Measurements from ENCODE around the gene HBA2.
"Not testable (repeated sequence)": the region's sequence is repeated elsewhere in the genome, so short reads cannot be mapped to it uniquely, and the experiment has no call there.

HBA2 gene

GRCh38 chr16:176006-176405, 3.3 kb downstream of the HBA2 start:
- not testable (repeated sequence) for DNase-seq

DNA sequence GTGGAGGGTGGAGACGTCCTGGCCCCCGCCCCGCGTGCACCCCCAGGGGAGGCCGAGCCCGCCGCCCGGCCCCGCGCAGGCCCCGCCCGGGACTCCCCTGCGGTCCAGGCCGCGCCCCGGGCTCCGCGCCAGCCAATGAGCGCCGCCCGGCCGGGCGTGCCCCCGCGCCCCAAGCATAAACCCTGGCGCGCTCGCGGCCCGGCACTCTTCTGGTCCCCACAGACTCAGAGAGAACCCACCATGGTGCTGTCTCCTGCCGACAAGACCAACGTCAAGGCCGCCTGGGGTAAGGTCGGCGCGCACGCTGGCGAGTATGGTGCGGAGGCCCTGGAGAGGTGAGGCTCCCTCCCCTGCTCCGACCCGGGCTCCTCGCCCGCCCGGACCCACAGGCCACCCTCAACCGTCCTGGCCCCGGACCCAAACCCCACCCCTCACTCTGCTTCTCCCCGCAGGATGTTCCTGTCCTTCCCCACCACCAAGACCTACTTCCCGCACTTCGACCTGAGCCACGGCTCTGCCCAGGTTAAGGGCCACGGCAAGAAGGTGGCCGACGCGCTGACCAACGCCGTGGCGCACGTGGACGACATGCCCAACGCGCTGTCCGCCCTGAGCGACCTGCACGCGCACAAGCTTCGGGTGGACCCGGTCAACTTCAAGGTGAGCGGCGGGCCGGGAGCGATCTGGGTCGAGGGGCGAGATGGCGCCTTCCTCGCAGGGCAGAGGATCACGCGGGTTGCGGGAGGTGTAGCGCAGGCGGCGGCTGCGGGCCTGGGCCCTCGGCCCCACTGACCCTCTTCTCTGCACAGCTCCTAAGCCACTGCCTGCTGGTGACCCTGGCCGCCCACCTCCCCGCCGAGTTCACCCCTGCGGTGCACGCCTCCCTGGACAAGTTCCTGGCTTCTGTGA, 4.1 kb downstream of the HBA2 start, which contains the start of gene HBA1:
Gene HBA1 (plus strand): TSS at position 204 of the 906 bp plus-strand sequence. CDS start 37 bp downstream, at position 241.
- DNase-seq, result not testable (repeated sequence)

DNA sequence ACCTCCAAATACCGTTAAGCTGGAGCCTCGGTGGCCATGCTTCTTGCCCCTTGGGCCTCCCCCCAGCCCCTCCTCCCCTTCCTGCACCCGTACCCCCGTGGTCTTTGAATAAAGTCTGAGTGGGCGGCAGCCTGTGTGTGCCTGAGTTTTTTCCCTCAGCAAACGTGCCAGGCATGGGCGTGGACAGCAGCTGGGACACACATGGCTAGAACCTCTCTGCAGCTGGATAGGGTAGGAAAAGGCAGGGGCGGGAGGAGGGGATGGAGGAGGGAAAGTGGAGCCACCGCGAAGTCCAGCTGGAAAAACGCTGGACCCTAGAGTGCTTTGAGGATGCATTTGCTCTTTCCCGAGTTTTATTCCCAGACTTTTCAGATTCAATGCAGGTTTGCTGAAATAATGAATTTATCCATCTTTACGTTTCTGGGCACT, 4.7 kb downstream of the HBA2 start:
- no peak for DNase-seq

DNA sequence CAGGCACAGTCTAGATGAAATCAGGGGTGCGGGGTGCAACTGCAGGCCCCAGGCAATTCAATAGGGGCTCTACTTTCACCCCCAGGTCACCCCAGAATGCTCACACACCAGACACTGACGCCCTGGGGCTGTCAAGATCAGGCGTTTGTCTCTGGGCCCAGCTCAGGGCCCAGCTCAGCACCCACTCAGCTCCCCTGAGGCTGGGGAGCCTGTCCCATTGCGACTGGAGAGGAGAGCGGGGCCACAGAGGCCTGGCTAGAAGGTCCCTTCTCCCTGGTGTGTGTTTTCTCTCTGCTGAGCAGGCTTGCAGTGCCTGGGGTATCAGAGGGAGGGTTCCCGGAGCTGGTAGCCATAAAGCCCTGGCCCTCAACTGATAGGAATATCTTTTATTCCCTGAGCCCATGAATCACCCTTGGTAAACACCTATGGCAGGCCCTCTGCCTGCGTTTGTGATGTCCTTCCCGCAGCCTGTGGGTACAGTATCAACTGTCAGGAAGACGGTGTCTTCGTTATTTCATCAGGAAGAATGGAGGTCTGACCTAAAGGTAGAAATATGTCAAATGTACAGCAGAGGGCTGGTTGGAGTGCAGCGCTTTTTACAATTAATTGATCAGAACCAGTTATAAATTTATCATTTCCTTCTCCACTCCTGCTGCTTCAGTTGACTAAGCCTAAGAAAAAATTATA, 5.4 kb downstream of the HBA2 start:
- no peak for DNase-seq

- no peak for DNase-seq
Observed at GRCh38 chr16:178668-179015, 6.0 kb downstream of the HBA2 start.

DNA sequence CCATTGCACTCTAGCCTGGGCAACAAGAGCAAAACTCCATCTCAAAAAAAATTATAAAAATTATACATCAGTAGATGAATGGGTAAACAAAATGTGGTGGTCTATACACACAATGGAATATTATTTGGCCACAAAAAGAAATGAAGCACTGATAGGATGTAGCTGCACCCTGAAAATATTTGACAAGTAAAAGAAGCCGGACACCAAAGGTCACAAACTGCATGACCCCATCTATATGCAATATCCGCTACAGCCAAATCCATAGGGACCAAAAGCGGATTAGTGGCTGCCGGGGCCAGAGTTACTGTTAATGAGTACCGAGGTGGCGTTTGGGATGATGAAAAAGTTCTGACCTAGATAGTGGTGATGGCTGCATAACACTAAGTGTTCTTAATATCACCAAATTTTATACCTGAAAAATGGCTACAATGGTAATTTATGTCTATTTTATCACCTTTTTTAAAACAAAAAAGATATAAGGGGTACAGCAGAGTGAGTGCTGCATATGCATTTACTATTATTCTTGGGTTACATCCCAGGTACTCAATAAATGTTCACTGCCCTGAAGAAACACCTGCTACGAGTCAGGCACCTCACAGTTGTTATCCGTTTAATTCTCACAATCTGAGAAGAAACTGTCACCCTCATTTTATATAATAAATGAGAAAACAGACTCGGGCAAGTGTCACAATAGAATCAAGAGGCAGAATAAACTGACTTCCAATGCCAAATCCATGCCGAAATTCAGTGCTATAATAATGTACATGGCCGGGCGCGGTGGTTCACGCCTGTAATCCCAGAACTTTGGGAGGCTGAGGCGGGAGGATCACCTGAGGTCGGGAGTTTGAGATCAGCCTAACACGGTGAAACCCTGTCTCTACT, 6.8 kb downstream of the HBA2 start:
- no peak for DNase-seq

- peak; percentile 24 for DNase-seq
Observed at GRCh38 chr16:180101-180675, 7.5 kb downstream of the HBA2 start, which contains the start of gene HBQ1. Gene HBQ1, plus strand, starts transcription at chr16:180459. Its CDS starts 28 bp downstream, at chr16:180487.

DNA sequence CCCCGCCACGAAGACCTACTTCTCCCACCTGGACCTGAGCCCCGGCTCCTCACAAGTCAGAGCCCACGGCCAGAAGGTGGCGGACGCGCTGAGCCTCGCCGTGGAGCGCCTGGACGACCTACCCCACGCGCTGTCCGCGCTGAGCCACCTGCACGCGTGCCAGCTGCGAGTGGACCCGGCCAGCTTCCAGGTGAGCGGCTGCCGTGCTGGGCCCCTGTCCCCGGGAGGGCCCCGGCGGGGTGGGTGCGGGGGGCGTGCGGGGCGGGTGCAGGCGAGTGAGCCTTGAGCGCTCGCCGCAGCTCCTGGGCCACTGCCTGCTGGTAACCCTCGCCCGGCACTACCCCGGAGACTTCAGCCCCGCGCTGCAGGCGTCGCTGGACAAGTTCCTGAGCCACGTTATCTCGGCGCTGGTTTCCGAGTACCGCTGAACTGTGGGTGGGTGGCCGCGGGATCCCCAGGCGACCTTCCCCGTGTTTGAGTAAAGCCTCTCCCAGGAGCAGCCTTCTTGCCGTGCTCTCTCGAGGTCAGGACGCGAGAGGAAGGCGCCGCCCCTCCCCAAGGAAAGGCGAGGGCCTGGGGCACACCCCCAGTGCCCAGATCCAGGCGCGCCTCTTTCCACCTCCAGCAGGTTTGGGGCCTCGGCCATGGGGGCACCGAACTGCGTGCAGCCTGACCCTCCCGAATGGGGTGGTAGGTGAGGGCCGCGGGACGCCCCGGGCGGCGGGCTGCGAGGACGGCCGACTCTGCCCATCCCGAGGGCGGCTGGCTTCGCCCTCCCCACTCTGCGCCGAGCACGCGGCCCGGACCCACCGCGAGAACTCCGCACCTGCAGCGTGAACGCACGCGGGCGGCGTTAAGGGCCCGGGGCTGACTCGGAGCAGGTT, 8.2 kb downstream of the HBA2 start:
- DNase-seq, result peak; percentile 81

GRCh38 chr16:181565-182021, 8.9 kb downstream of the HBA2 start:
- no peak for DNase-seq

DNA sequence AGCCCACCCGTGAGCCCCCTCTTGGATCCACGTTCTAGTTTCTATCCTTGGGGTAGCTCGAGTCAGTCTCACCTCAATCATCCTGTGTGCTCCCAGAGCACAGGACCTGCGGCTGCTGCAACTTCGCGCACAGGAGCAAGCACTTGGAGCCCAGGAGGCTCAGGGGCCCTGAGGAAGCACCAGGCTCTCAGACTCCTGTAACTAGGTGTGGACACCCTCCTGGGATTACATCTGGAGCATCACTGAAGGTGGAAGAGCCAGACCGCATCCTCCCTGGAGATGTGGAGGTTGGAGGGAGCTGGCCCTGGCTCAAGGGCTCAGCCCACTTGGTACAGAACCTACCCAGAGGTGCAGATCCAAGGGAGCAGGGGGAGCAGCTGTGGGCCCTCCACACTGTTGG, 10.3 kb downstream of the HBA2 start:
- DNase-seq, result no peak

GRCh38 chr16:185213-185612, 12.5 kb downstream of the HBA2 start:
- DNase-seq, result no peak

DNA sequence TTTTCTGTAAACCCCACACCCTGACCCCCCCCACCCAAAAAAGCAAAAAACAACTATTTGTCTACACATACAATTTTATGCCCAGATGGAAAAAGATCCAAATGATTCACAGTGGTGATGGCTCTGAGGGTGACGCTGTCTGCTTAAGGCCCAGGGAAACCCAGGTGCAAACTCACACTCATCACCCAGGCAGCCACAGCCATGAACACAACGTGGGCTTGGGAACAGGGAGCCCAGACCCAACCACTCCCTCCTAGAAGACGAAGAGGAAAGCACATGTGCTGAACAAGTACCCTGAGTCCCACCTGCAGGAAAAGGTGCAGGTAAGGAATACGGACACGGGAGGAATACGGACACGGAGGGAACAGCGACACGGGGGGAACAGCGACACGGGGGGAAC, 13.0 kb downstream of the HBA2 start:
- DNase-seq, result no peak

DNA sequence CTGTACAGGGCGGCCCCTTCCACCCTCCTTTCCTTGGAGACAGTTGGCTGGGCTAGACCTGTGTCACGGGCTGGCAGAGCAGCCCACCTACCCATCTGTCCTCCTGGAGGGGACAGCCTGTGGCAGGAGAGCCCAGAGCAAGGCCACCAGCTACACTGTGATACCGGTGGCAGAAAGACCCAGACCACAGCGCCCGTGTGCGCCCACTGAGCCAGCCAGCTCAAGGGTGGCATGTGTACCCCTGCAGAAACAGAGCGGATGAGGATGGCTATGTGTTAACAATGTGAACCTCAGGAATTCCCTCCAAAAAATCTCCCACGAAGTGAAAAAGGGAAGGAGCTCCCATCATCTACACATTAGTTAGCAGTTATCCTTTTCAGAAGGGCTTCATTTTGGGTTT, 14.7 kb downstream of the HBA2 start:
- DNase-seq, result no peak

DNA sequence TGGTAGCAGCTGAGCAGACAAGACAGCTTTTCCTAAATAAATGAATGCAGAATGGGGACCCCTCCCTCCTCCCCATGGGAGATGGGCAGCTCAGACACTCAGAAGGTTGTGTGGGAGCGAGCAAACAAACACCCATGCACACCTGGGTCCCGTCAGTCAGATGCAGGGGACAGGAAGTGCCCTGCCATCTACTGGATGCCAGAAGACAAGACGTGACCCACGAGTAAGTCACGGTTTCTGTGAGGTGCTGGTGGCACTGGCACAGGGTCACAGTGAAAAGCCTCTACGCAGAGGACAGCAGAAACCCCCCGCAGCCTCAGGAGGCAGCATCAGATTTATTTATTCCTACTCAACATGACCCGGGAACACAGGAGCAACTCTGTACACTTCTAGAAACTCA, 16.0 kb downstream of the HBA2 start:
- DNase-seq, result no peak

DNA sequence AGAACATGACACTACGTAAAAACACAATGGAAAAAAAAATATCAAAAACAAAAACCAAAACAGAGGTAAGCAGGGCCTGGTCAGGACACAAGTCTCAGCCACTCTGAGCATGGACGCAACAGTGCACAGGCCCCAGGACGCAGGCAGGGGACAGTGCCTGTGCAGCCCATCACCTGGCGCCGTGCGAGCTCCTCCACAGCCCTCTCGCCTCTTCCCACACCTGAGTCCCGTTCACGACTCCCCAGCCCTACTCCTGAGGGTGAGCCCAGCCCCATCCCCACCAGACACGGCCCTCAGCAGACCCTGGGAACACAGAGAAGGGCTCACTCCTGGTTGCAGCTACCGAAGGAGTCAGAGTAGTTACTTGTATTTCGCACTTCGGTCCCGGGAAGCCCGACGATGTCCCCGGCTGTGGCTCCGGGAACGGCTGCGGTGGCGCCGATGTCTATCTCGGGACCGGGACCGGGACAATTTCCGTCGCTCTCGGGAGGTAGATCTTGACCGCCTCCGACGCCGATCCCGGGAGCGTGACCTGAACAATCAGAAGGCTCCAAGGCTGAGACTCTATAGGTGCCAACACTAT, 17.0 kb downstream of the HBA2 start:
- no peak for DNase-seq

DNA sequence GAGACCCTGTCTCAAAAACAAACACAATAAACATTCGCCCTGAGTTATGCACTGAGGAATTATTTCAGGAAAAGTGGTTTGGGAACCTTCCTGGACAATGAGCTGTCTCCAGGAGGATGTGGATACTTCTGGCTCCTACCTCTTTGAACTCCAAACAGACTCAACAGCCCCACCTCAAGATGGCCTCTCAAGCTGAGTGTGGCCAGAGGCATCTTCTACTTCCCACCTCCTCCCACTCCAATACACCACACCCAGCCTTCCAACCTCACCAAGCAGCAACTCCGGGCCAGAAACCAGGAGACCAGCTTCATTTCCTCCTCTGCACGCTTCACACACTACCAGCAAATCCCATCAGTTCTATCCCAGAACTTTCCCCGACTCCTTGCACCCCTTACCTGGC, 19.2 kb downstream of the HBA2 start:
- no peak for DNase-seq

DNA sequence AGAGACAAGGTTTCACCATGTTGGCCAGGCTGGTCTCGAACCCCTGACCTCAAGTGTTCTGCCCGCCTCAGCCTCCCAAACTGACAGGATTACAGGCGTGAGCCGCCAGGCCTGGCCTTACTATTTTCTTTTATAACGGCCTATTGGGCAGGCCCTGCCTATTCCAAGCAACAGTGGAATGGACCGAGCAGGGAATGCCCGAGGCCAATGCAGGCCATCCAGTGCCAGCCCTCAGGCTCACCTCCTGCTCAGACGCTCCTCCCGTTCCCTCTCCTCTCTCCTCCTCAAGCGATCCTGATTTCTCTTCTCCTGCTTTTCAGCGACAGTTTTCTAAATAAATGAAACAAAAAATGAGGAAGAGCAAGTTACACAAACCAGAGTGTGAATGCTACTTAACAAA, 20.0 kb downstream of the HBA2 start:
- no peak for DNase-seq

- no peak for DNase-seq
Observed at GRCh38 chr16:193441-193840, 20.8 kb downstream of the HBA2 start.

- no peak for DNase-seq
Observed at GRCh38 chr16:194516-194915, 21.8 kb downstream of the HBA2 start.

- no peak for DNase-seq
Observed at GRCh38 chr16:200388-200787, 27.7 kb downstream of the HBA2 start.

DNA sequence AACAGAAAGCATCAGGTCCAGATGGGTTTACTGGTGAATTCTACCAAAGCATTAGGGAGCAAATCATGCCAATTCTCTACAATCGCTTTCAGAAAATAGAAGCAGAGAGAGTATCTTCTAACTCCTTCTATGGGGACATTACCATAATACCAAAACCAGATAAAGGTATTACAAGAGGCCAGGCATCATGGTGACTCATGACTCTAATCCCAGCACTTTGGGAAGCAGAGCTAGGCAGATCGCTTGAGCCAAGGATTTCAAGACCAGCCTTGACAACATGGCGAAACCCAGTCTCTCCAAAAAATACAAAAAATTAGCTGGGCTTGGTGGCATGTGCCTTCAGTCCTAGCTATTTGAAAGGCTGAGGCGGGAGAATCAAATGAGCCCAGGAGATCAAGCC, 30.6 kb downstream of the HBA2 start:
- no peak for DNase-seq

All from activated T-cell treated with anti-CD3 and anti-CD28 coated beads for 4 hours (primary cell).